ENCODE results near the gene GARIN5B.
"Not testable (repeated sequence)": the region's sequence is repeated elsewhere in the genome, so short reads cannot be mapped to it uniquely, and the experiment has no call there.

The GARIN5B gene

DNA sequence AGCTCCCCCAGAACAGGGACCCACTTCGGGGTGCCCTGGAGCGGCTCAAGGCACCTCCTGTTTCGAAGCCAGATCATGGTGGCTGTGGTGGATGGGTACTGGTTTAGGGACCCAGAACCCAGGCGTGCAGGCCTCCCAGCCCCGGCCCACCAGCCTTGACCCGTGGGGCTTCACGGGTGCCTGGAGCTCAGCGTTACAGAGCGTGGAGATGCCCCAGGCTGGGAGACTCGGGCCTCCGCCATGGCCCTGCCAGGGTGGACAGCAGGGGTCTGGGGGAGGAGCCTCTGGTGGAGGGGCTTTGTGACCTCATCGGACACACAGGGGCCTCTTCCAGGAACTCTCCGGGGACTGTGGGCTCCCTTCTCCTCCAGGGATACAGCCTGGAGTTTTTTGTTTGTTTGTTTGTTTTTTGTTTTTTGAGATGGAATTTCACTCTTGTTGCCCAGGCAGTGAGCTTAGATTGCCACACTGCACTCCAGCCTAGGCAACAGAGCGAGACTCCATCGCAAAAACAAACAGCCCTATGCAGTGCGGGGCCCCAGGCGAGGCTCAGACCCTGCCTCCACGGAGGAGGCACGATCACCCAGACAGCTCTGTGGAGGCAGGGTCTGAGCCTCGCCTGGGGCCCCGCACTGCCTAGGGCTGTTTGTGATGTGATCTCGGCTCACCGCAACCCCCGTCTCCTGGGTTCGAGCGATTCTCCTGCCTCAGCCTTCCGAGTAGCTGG lies at the start of gene GARIN5B:
GARIN5B (minus strand) TSS at position 271 of the 727 bp plus-strand sequence; CDS start at position 77, 194 bp downstream.
- no peak for DNase-seq

- no peak for DNase-seq
Measured at GRCh38 chr19:55410168-55410567, 47.1 kb upstream of the GARIN5B start.

- not testable (repeated sequence) for DNase-seq
Measured at GRCh38 chr19:55409179-55409578, 46.1 kb upstream of the GARIN5B start.

- DNase-seq = no peak
Measured at GRCh38 chr19:55408533-55408872, 45.4 kb upstream of the GARIN5B start.

DNA sequence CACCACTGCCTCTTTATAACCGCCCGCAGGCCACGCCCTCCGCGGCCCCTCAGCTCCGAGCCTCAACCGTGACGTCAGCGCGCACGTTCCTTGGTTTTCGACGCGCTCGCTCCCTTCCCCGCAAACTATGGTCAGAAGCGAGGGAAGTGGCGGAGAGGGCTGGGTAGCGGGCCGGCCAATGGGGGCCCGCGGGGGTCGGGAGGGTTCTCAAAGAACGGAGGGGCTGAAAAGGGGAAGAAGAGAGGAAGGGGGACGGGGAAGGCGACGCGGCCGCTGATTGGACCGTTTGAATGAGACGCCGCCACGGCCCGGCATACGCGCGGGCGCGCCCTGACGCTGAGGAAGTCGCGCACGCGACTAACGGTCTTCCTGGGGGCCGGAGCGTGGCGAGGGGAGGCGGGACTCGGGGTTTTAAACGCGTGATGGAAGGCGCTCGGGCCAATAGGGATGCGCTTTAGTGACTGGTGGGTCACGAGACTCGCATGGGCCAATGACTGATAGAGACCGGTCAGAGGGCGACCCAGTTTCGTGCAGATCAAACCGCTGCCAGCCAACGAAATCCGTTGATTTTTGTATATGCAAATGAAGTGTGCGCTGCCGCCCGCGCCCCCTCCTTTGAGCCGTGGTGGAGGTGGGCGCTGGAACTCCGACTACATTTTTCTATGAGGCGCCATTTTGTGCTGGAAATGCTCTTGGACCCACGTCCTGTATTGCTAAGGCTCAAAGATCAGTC lies 44.9 kb upstream of the GARIN5B start:
- peak; percentile 98 for DNase-seq

DNA sequence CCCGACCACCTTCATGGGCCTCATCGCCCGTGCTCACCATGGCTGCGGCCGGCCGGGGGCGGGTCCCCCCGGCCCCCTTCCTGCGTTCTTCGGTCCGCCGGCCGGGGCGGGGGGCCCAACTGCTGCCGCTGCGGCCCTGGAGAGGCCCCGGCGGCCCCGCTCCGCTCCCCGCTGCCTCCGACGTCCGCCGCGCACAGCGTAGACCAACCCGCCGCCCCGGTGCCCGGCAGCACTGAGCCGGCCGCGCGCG lies 44.4 kb upstream of the GARIN5B start, which contains the start of gene UBE2S:
UBE2S (minus strand) TSS at position 239 of the 250 bp plus-strand sequence; CDS start at position 40, 199 bp downstream.
- not testable (repeated sequence) for DNase-seq

DNA sequence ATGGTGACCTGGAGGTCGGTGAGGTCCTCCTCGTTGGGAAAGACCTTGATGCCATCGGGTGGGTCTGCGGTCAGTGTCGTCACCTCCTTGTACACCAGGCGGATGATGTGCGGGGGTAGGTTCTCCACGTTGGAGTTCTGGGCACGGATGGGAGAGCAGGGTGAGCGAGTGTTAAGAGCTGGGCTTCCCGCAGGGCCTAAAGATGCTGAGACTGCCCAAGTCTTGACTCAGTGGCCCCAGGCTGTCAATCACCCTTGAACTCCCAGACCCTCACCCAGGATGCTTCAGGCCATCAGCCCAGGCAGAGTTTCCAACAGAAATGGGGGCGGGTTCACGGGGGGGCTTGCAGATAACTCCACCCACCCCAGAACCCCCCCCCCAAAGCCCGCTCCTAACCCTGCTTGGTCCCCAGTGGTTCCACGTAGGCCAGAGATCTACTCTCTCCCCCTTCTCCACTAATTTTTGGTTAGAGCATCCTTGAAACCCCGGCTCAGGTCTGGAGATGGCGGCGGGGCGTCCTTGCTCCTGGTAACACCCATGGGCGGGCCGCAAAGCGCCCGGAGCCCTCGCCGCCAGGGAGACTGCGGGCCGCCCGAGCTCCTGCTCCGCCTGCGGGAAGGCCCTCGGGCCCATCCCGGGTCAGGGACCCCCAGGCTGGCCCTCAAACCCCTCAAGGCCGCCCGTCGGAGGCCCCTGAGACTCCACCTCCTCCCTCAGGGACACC lies 43.9 kb upstream of the GARIN5B start:
- peak; percentile 61 for DNase-seq

- DNase-seq = no peak
Measured at GRCh38 chr19:55406091-55406825, 43.2 kb upstream of the GARIN5B start.

DNA sequence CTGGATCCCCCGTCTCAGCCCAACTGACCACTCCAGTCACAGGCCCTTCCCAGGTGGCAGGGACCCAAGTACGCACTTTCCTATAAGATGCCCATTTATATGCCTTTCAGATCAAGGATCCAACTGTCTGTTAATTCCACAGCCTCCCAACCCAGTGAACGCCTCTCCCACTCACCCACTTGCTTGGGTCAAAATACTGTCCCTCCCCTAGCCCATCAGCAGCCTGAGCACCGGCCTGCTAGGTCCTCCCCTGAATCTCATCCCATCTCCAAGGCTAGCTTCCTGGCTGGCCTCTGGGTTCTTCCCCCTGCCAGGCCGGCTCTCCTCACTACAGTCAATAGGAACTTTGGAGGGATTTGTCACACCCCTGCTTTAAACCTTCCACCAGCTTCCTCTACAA lies 42.6 kb upstream of the GARIN5B start:
- no peak for DNase-seq

DNA sequence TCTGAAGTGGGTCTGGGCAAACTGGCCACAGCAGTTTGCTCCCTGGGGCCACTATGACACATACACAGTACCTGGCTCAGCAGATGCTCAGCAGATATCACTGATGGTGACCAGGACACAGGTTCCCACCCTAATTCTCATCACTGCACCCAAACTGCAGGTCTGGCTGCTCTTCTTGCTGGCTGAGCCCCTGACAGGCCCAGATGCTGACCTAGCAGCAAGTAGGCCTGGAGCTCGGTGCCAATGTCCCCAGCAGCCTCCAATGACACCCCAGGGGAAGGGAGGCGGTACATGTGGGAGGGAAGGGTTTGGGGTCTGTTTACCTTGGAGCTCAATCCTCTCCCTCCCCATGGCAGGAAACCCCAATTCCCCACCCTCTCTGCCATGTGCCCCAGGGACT lies 39.4 kb upstream of the GARIN5B start:
- DNase-seq = no peak

DNA sequence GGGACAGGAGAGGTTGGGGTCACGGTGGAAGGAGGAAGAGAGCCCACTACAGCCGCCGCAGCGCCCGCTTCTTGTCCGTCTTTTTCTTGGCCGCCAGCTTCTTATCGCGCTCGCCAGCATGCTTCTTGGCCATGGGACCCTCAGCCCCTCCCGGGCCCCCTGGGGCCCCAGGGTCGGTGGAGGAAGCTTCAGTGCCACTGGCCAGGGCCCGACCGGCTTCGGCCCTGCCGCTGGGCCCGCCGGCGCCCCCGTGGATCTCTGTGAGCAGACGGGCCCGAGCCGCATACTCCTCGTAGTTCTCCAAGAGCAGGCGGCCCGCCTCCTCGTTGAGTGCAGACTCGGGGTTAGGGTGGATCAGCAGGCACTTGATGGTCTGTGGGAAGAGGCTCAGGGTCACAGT lies 38.3 kb upstream of the GARIN5B start:
- DNase-seq = not testable (repeated sequence)

GRCh38 chr19:55400281-55401087 lies 37.4 kb upstream of the GARIN5B start:
- no peak for DNase-seq

DNA sequence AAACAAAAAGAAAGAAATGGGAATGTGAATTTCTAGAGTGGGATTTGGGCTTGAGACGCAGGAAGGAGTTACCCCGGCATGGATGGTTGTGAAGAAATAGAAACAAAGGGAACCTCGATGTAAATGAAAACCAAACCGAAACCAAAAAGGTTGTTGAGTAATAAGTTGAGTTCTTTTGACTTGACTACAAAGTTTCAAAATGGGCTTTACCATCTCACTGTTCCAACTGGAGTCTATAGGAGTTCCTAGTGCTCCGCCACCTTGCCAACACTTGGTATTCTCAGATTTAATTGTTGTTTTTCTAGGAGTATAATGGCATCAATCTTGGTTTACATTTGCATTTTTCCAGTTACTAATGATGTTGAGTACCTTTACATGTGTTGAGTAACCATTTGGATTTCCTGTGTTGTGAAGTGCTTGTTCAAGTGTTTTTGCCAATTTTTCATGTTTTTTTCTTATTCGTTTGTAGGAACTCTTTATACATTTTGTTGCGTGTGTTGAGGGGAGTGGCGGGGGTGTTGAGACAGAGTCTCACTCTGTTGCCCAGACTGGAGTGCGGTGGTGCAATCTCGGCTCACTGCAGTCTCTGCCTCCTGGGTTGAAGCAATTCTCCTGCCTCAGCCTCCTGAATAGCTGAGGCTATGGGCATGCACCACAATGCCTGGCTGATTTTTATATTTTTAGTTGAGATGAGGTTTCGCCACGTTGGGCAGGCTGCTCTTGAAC lies 35.3 kb upstream of the GARIN5B start:
- no peak for DNase-seq

- no peak for DNase-seq
Measured at GRCh38 chr19:55392820-55393761, 30.0 kb upstream of the GARIN5B start.

- DNase-seq = no peak
Measured at GRCh38 chr19:55391702-55392615, 28.9 kb upstream of the GARIN5B start.

DNA sequence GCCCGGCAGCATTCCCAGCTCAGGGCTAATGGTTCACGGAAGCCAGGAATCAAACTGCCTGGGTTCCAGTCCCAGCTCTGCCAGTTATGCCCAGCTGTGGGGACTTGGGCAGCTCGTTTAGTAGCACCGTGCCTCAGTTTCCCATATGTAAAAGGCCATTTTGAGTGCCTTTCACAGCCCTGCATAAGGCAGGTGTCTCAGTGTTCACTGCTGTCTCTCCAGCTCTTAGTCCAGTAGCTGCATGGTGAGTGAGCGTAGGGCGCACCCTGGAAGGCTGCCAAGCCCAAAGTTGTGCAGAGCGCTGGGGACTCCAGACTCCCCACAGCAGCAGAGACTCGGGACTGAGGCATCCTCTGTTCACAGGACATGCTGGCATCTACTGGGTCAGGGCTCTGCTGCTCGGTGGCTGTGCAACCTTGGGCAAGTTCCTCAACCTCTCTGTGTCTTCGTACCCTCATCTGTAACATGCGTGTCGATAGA lies 28.2 kb upstream of the GARIN5B start:
- DNase-seq = no peak

GRCh38 chr19:55390461-55390880 lies 27.4 kb upstream of the GARIN5B start:
- no peak for DNase-seq

GRCh38 chr19:55389386-55390317 lies 26.6 kb upstream of the GARIN5B start:
- no peak for DNase-seq

Measured in NK-92 treated with Interleukin-12 subunit alpha and Interleukin-12 subunit beta, amount 100 ng/mL, for 24 hours (cell line).